Midbrain (tissue), 1 donor: ENCODE measurements around the gene MAP4K5.
"Not testable (repeated sequence)": the region's sequence is repeated elsewhere in the genome, so short reads cannot be mapped to it uniquely, and the experiment has no call there.

Source experiments
- DNase-seq: peaks from one replicate; lab custom pipeline; 2025; lab: John Stamatoyannopoulos, UW

Gene MAP4K5

DNA sequence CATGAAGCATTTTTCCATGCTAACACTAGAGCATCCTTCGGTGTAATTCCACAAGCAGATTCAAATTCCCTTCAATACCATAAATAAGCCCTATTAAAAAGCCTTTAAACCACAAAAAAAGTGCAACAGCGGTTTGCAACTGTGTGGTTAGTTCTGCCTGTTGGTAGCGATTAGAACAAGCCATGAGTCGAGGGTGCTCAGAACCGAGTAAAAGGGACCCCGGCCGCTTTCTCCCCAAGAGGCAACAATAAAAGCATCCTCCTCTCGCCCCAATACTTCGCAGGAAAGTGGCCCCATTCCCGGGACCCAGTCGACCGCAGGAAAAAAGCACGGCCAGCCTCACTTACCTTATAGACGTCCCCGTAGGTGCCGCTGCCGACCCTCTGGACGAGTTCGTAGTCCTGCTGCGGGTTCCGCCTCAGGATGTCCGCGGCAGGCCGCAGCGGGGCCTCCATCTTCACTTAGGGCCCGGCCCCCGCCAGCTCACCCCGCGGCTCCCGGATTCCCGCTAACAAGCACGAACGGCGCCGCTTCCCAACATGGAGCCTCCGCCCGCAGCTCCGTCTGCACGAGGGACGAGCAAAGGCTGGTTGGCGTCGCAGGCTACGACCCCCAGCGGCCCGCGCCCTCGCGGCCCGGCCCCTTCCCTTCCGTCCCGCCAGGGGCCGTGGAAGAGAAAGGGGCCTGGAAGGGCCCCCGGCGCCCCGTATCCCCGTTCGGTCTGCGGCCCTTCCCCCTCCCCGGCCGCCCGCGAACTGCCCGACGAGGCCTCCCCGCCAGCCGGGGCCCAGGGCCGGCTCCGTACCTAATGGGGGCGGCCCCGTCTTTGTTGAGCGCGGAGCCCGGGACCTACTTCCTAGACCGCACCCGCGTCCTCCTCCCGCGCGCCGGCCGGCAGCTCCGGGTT, 521 bp downstream of the MAP4K5 start:
- DNase-seq: peak; percentile 41

DNA sequence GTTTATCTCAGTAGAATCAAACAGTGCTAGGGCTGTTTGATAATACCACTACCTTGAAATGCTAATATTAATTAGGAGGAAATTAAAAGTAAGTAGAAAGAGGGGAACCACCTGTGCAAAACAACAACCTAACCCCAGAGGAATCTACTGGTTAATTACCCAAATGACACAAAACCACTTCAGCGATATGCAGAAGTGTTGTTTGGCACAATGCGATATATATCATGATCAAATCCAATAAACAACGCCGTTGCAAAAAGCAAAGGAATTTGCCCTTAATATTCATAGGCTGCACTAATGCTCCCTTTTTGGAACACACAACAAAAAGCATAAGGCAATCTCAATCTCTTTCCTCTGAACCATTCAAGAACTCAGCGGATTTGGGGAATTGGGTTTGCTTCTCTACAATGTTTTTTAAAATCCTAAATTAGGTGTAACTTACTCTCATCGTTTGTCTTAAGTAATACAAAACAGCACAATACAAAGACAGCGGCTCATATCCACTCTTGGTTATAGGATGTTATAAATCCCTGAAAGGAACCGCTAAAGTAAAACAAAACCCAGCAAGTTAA, 1.5 kb downstream of the MAP4K5 start:
- peak; percentile 43 for DNase-seq

DNA sequence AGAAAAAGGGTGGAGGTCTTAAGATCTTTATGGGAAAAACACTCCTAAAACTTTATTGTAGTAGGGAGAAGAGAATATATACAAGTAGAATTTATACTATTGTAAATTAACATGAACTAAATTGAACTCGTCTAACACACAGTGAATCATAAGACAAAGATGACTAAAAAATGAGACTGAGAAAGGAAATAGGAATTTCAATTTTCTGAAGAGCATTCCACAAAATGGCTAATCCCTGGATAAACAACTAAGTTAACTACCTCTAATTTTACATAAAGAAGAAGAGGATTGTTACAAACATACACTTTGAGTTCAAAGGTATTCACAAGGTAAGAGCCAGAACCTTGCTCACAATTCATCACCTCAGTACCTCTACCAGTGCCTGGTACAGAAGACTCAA, 2.0 kb downstream of the MAP4K5 start:
- no peak for DNase-seq

DNA sequence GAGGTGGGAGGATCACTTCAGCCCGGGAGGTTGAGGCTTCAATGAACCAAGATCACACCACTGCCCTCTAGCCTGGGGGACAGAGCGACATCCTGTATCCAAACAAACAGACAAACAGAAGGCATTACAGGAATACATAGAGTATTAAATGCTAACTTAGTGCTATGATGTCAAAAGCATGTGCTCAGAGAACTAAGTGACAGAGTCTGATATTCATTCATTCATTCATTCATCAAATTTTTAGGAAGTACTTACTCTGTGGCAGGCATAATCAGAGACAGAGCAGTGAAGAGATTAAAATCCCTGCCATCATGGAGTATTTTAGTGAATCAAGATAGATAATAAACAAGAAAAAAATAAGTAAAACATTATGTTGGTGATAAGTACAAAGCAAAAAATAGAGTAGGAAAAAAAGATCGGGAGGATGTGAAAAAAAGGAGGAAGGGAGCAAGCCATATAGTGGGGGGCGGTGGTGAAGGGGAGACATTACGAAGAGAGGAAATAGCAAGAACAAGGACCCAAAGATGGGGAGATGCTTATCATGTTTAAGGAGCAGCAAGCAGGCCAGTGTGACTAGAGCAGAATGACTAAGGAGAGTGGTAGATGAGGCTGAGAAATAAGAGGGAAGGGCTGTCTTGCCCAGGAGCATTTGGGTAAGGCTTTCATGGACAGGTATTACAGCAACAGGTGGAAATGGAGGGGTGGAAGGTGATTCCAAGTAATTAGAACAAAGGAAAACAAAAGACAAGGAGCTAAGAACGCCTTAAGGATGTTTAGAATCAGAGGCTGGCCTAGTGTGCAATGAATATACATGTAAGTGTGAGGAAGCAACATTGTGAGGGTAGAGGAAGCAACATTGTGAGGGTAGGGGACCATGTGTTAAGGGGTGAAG, 2.8 kb downstream of the MAP4K5 start:
- no peak for DNase-seq

DNA sequence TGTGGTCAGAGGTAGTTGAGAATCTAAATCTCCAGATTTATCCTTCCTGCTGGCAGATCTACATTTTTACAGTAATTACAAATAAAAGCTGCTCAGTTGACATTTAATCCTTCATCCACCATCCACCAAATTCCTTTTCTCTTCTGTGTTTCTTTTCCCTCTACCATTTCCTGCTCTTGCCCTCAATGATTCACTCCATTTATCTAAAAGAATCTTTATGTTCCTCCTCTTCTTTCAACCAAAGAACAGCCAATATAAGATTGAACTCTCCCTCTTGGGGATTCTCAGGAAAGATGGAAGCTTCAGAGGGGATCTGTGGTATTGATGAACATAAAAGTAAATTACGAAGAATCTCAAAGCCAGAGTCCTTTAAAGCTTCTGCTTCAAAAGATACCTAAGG, 4.4 kb downstream of the MAP4K5 start:
- no peak for DNase-seq

DNA sequence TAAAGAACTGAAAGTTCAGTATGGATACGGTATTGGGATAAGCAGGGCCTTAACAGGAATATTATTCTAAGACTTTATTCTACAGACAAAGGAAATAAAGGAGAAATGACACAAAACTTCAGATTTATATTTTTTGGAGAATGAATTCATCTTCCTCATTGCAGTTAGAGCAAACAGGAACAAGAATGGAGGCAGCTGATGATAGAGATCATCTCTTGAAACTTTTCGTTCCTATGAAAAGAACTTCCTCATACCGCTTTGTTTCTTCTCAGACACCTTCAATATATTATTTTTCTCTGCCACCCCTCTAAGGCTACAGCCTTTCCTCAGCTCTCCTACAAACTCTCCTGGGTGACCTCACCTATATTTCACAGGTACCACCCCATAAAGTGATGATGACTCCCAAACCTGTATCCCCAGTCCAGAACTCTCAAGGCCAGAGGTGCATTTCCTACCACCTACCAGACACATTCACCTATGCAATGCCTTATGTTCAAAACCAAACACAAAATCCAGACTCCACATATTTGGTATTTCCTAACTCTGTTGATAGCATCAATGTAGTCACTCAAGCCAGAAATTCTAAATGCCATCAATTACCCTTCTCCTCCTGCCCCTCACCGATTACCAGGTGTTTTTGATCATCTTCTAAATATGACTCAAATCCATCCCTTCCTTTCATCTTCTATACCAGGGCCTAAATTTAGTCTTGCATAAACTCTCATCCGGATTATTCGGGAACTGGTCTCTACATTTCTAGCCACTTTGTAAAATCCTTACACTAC, 7.4 kb downstream of the MAP4K5 start:
- no peak for DNase-seq

DNA sequence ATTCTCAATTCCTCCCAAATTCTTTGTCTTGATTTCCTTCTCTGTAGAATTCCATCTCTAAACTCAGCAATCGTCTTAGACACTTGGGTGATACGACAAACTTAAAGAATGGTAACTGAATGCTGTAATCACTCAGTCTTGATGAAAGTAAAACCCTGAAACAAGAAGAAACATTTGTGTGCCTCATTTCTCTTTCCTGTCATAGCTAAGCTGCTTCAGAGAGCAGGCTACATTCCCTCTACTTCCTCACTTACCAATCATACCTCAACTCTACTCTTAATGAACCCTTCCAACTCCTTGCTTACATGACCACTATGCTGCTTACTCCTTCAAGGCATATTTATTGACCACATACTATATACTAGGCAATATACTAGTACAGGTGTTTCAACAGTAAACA, 8.3 kb downstream of the MAP4K5 start:
- DNase-seq: no peak

DNA sequence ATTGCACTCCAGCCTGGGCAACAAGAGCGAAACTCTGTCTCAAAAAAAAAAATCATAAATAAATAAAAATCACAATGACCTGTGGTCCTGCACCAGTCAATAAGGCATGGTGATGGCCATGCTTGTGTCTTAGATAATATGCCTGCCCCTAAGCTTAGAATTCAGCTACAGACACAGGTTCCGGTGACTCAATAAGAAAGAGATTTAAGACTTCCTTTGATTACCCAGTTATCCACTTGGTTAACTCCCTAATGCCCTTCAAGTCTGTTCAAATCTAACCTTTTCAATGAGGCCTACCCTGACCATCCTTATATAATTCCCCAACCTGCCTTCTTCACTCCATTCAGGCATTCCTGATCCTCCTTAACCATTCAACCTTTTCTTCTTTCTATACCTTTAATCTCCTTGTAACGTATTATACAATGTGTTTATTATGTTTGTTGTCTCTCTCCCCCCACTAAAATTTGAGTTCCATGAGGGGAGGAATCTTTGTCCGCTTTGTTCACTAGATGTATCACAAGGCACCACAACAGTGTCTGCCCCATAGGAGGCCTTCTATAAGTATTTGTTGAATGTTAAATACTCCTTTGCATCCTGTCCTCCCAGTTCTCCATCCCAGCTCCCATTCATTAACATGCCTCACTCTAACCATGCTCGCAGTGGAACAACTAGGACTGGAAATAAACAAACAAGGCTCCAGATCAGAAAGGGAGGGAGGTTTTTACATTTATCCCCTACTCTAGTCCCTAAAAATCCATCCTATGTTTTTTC, 8.9 kb downstream of the MAP4K5 start:
- DNase-seq: no peak

DNA sequence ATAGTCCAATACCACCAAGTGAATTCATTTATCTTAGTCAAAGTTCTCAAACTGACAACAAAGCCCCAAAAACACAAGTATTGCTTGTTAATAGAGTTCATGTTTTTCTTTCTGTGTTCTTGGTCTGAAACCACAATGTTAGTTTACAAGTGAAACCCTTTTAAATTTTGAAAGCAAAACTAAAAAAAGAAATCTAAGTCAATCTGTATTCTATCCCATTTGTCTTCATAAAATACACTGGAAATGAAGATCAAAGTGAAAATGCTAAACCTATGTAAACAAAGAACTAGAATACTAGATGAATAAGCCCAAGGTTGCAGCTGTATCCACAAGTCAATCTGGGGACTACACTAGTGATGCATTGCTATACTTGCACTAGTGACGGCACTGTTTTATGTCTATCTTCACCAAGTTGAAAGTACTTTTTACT, 10.4 kb downstream of the MAP4K5 start:
- no peak for DNase-seq

DNA sequence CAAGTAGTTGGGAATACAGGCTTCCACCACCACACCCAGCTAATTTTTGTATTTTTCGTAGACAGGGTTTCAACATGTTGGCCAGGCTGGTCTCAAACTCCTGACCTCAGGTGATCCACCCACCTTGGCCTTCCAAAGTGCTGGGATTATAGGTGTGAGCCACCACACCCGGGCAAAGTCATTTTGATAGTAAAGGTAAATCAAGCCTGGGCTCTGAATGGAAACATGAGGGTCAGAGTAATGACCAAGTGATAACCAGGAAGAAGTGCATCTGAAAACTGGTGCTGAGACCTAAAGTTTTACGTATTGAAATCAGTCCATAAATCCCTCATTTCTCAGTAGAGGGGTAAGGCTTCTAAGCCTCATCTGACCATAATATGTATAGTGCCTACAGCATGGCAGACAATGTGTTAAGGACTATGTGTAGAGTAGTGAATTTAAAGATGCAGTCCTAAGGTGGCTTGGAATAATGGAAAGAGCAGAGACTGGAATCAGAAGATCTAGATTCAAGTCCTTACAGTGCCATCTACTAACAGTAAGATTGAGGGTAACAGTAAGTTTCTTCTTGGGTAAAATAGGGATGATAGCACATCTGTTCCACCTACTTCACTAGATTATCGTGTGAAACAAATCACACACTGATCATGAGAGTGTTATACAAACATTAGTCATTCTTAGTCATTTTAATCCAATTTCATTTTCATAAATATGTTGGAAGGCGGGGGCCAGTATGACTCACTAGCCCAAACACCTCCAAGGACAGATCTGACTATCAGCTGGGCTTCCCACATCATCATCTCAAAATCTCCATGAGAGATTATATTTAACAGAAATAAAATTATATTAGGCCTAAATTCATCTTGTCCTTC, 11.2 kb downstream of the MAP4K5 start:
- no peak for DNase-seq

DNA sequence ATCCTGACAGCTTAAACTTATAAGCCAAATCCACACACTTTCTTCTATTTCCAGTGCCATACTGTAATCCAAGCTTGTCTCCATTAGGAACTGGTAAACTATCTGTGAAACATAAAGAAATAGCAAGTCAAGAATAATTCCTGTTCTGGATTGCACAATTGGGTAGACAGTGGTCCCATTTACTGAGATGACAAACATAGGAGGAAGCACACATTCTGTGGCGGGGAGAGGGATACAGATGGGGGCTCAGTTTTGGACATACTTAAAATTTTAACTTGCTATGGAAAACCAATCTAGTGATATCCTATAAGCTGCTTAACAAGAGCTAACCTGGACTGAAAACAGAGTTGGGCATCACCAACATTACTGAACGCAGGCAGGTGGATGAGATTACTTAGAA, 16.3 kb downstream of the MAP4K5 start:
- no peak for DNase-seq

DNA sequence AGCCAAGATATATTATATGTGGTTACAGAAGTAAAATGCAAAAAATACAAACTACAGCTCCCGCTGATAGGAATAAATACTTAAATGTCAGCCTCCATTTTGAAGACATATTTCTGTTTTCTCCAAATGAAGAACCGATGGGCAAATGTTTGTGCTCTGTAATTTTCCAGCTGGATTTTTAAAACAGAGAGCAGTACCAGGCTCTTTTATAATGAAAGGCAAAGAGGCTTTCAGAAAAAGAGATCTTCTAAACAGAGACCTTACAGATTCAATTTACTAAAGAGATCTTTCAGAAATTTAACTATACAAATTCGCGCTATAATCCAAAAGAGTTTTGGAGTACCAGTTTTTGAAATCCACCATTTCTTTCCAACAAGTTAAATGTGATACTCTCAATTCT, 19.9 kb downstream of the MAP4K5 start:
- peak; percentile 66 for DNase-seq

DNA sequence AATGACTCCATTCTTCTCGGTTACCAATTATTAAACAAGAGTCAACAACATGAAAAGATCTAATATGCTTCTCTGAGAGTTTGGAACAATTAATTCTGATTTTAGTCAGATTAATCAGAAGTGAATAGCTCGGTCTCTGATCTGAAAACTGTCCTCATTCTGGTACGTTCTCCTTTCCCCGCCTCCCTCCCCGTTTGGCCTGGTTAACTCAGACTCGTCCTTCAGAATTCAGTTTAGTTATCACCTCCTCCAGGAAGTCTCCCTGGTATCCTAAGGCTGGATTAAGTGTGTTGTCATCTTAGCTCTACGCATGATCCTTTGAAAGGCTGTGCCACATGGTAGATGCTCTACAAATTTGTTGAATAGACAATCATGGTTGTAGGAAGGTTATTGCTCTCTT, 22.2 kb downstream of the MAP4K5 start:
- no peak for DNase-seq

DNA sequence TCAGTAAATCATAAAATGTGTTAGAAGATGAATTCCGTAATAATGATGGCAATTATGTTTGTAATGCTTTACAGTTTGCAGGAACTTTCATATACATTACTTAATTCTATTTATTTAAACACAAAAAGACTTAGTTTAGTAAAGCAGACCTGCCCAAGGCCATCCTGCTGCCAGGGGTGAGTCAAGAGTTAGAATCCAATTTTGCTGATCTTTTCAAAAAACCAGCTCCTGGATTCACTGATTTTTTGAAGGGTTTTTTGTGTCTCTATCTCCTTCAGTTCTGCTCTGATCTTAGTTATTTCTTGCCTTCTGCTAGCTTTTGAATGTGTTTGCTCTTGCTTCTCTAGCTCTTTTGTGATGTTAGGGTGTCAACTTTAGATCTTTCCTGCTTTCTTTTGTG, 25.3 kb downstream of the MAP4K5 start:
- DNase-seq: not testable (repeated sequence)

DNA sequence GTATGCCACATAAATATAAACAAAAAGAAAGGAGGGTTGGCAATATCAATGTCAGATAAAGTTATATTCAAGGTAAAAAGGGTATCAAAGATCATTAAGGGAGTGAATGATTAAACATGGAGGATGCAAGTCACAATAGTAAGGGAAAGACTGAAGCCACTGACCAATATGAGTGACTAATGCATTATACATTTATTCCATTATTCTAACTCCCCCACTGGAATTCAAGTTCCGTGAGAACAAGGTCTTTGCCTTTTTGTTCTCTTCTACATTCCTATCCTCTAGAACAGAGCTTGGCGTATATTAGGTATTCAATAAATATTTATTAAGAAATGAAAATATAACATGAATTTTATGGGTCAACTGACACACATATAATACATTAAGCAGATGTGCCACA, 30.7 kb downstream of the MAP4K5 start:
- no peak for DNase-seq

DNA sequence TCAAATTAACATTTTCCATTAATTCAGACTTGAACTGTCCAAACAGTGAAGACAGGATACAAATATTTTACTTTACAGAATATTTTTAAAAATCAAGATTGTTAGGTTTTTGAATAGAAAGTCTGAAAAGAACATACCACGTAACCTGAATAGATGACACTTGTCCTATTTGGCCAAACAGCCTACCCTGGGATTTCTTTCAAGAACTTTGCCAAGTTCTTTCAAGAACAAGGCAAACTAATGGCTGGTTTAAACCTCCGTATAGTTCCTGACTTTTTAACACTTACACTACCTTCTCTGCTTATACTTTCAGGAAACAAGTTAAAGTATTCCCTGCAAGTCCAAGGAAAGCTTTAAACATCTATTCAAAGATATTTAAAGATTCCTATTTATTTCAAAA, 35.0 kb downstream of the MAP4K5 start:
- DNase-seq: peak; percentile 36

DNA sequence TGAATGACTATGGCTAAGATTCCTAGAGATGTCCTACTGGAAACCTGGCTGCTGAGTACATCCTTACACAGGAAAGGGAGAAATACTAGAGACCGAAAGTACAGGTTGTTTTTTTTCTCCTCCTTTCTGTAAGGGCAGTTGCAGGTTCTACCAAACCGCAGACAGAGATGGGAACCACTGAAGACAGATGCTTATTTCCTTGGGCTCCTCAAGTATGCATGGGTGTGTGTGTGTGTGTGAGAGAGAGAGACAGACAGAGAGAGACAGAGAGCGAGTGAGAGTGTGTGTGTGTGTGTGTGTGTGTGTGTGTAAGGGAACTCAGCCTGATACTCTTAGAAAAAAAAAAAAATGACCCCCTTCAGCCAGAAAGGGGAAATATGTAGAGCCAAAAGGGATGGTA, 42.5 kb downstream of the MAP4K5 start:
- DNase-seq: no peak

DNA sequence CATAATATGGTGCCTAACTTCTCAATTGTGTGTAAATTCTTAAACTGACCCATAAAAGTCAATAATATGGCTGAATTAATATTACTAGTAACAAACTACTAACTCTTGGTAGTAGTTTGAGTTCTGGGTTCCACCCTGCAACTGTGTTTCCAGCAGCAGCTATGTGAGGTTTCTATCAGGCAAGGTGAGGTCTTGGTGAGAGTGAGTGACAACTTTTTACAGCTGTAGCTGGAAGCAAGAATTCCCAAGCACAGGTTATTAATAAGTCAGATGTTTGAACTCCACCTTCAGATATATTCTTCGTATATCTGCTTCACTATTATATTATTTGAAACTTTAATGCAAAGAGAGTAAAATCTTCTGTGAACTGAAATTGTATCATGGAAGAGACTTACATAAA, 43.8 kb downstream of the MAP4K5 start:
- no peak for DNase-seq

DNA sequence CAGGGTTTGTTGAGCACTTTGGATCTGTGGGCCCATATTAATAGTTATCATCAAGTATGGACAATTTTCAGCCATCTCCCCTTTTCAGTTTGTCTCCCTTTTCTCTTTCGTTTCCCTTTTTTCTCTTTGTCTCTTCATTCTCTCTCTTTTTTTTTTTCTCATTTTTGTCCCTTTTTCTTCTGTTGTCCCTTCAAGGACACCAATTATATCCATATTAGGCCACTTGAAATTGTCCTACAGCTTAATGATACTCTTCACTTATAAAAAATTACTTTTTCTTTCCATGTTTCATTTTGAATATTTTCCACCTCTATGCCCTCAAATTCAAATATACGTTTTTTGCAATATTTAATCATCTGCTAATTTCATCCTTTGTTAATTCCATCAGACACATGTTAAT, 53.3 kb downstream of the MAP4K5 start:
- no peak for DNase-seq

DNA sequence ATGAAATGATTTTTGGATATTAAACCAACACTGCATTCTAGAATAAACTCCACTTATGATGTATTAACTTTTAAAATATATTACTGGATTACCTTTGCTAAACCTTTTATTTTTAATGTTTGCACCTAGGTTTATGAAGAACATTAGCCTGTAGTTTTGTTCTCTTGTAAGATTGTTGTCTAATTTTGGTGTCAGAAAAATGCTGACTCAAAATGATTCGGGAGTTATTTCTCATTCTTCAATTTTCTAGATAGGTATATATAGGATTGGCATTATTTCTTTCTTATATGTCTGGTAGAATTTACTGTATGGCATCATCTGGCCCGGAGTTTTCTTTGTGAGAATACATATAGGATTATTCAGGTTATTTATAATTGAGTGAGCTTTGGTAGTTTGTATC, 54.6 kb downstream of the MAP4K5 start:
- DNase-seq: no peak
